HCT116 (cell line): ENCODE results near the gene MBOAT1. TPM values are rescaled to one million over a fixed set of nuclear protein-coding genes. Genes with fewer than 3 reads are reported as not detected.

Experiments used
- ATAC-seq: fragments of 200-7000 bp; cut with Tn5 transposase; 2 replicates; pipeline ENCODE4 v1.9.1; 2020; ENCODE audit warnings: mild to moderate bottlenecking, moderate library complexity
- BruUV-seq: library from RNA; stranded (reverse); fragments of 400-500 nt; replicated peaks from 2 replicates; lab custom pipeline; 2021; lab: Mats Ljungman, UMichigan
- CTCF ChIA-PET: fragments of 300-600 bp; sonication (Branson Sonifier 250); formaldehyde crosslinking; loops from one replicate; lab custom pipeline; 2021; ENCODE audit warnings: antibody characterized with exemption; lab: Charles Lee
- POLR2A ChIA-PET: fragments of 300-600, 350-600 bp; sonication (Branson Sonifier 250); formaldehyde crosslinking; loops from one replicate; lab custom pipeline; 2021; ENCODE audit warnings: antibody characterized with exemption; lab: Charles Lee
- RAD21 ChIA-PET, 2 experiments: fragments of 300-600 bp; sonication (Branson Sonifier 250); formaldehyde crosslinking; loops; one replicate each; lab custom pipeline; 2023; ENCODE audit warnings: low total read pairs in 2 of 2; ENCODE audit not compliant: uncharacterized antibody in 2 of 2, unreplicated experiment in 2 of 2, low non-redundant PET in 1 of 2; lab: Charles Lee
- DNase-seq: peaks from one replicate; pipeline ENCODE4 v3.0.0-alpha.2; 2010; ENCODE audit warnings: low read depth, low spot score
- H2AFZ ChIP-seq: fragments of 200-600 bp; shearing (Covaris generic), sonication (generic); 2 replicates; pipeline ENCODE4 v1.6.1; 2017; ENCODE audit warnings: low read depth, mixed run types, mixed read lengths, antibody characterized with exemption, low read length; ENCODE audit not compliant: poor library complexity, severe bottlenecking
- H3K27ac ChIP-seq: 2 replicates; pipeline ENCODE4 v1.5.1; 2012; ENCODE audit warnings: low read depth, low read length
- H3K27me3 ChIP-seq: fragments of 200-600 bp; sonication (generic); 2 replicates; pipeline ENCODE4 v1.6.1; 2016; ENCODE audit warnings: mixed run types, low read length, mixed read lengths; ENCODE audit not compliant: insufficient read depth
- H3K36me3 ChIP-seq, 2 experiments: fragments of 200-500 bp in 1 of 2; fragments of 200-600 bp in 1 of 2; sonication (Bioruptor generic) in 1 of 2; sonication (generic) in 1 of 2; 2 replicates each; pipeline versions ENCODE4 v1.5.1 to v1.6.1; 2014 to 2016; ENCODE audit warnings: low read length in 2 of 2, inconsistent platforms in 1 of 2, mixed read lengths in 1 of 2, mixed run types in 1 of 2; ENCODE audit not compliant: insufficient read depth in 2 of 2, control insufficient read depth in 1 of 2
- H3K4me1 ChIP-seq, 2 experiments: fragments of 200-600 bp in 1 of 2; sonication (generic) in 1 of 2; 2 replicates each; pipeline versions ENCODE4 v1.5.1 to v1.6.1; 2012 to 2017; ENCODE audit warnings: low read length in 2 of 2, inconsistent platforms in 1 of 2, mild to moderate bottlenecking in 1 of 2, mixed read lengths in 1 of 2, mixed run types in 1 of 2, moderate library complexity in 1 of 2; ENCODE audit not compliant: insufficient read depth in 2 of 2, control insufficient read depth in 1 of 2
- H3K4me2 ChIP-seq: fragments of 200-600 bp; sonication (generic); 2 replicates; pipeline ENCODE4 v1.6.1; 2017; ENCODE audit warnings: mixed run types, low read length, mixed read lengths
- H3K4me3 ChIP-seq, 2 experiments: fragments of 200-600 bp in 1 of 2; sonication (generic) in 1 of 2; replicated peaks in 1 of 2; 2 replicates each; pipeline ENCODE4 v1.5.1; 2011 to 2016; ENCODE audit warnings: low read length in 2 of 2, control low read depth in 1 of 2, low read depth in 1 of 2, mild to moderate bottlenecking in 1 of 2, mixed read lengths in 1 of 2, mixed run types in 1 of 2
- H3K79me2 ChIP-seq: fragments of 200-600 bp; sonication (generic); 2 replicates; pipeline ENCODE4 v1.6.1; 2017; ENCODE audit warnings: mild to moderate bottlenecking, mixed run types, low read length, moderate library complexity, mixed read lengths; ENCODE audit not compliant: insufficient read depth
- H3K9ac ChIP-seq: fragments of 200-600 bp; sonication (generic); 2 replicates; pipeline ENCODE4 v1.6.1; 2016; ENCODE audit warnings: low read length, mixed read lengths
- H3K9me2 ChIP-seq: fragments of 200-600 bp; sonication (generic), shearing (Covaris generic); 2 replicates; pipeline ENCODE4 v1.6.1; 2017; ENCODE audit warnings: mixed run types, mild to moderate bottlenecking, moderate library complexity; ENCODE audit not compliant: insufficient read depth
- H3K9me3 ChIP-seq, 2 experiments: fragments of 200-500 bp in 1 of 2; fragments of 200-600 bp in 1 of 2; sonication (Bioruptor generic) in 1 of 2; sonication (generic) in 1 of 2; 2 replicates each; pipeline ENCODE4 v1.6.1; 2014 to 2017; ENCODE audit warnings: low read length in 2 of 2, mixed read lengths in 2 of 2, inconsistent platforms in 1 of 2, low read depth in 1 of 2, mild to moderate bottlenecking in 1 of 2, mixed run types in 1 of 2, moderate library complexity in 1 of 2; ENCODE audit not compliant: control insufficient read depth in 1 of 2, insufficient read depth in 1 of 2
- H4K20me1 ChIP-seq: fragments of 200-600 bp; sonication (generic), shearing (Covaris generic); 2 replicates; pipeline ENCODE4 v1.6.1; 2017; ENCODE audit warnings: mixed run types, mild to moderate bottlenecking, moderate library complexity; ENCODE audit not compliant: insufficient read depth
- CBX3 ChIP-seq: IDR thresholded peaks from 2 replicates; pipeline ENCODE4 v1.6.1; 2012; ENCODE audit warnings: low read depth
- CEBPB ChIP-seq: IDR thresholded peaks from 2 replicates; pipeline ENCODE4 v1.6.1; 2012; ENCODE audit warnings: low read depth
- CTCF ChIP-seq, 3 experiments: fragments of 200-600 bp in 1 of 3; sonication (generic) in 1 of 3; IDR thresholded peaks in 2 of 3; conservative IDR thresholded peaks in 1 of 3; 2 replicates each; pipeline ENCODE4 v1.5.1; 2012 to 2017; ENCODE audit warnings: low read depth in 2 of 3, low read length in 2 of 3, antibody characterized with exemption in 1 of 3, borderline replicate concordance in 1 of 3, control low read depth in 1 of 3, mild to moderate bottlenecking in 1 of 3, mixed read lengths in 1 of 3, mixed run types in 1 of 3, moderate library complexity in 1 of 3; ENCODE audit not compliant: insufficient read depth in 1 of 3
- EGR1 ChIP-seq: IDR thresholded peaks from 2 replicates; pipeline ENCODE4 v1.6.1; 2012; ENCODE audit warnings: low read depth
- ELF1 ChIP-seq: IDR thresholded peaks from 2 replicates; pipeline ENCODE4 v1.6.1; 2012; ENCODE audit warnings: low read depth, borderline replicate concordance
- EZH2 ChIP-seq: fragments of 200-600 bp; sonication (generic); IDR thresholded peaks from 2 replicates; pipeline ENCODE4 v1.6.1; 2017; ENCODE audit warnings: antibody characterized with exemption, mixed run types
- EZH2phosphoT487 ChIP-seq: fragments of 200-600 bp; IDR thresholded peaks from 2 replicates; pipeline ENCODE4 v1.6.1; 2018; ENCODE audit warnings: antibody characterized with exemption, borderline replicate concordance
- FOSL1 ChIP-seq: IDR thresholded peaks from 2 replicates; pipeline ENCODE4 v1.6.1; 2012; ENCODE audit warnings: low read depth
- JUND ChIP-seq: IDR thresholded peaks from 2 replicates; pipeline ENCODE4 v1.6.1; 2012
- POLR2A ChIP-seq: IDR thresholded peaks from 2 replicates; pipeline ENCODE4 v1.7.0; 2011; ENCODE audit warnings: borderline replicate concordance; ENCODE audit not compliant: insufficient read depth, insufficient read length; ENCODE audit errors: extremely low read depth
- SP1 ChIP-seq: IDR thresholded peaks from 2 replicates; pipeline ENCODE4 v1.6.1; 2012; ENCODE audit warnings: low read depth
- SRF ChIP-seq: IDR thresholded peaks from 2 replicates; pipeline ENCODE4 v1.6.1; 2012; ENCODE audit warnings: low read depth
- TCF7L2 ChIP-seq: IDR thresholded peaks from 2 replicates; pipeline ENCODE4 v1.7.0; 2011; ENCODE audit warnings: borderline replicate concordance, inconsistent platforms; ENCODE audit not compliant: insufficient read depth, insufficient read length; ENCODE audit errors: extremely low read depth
- ZFX ChIP-seq: fragments of 450-650 bp; IDR thresholded peaks from 2 replicates; pipeline ENCODE4 v1.6.1; 2017
- ZNF274 ChIP-seq: fragments of 200-500 bp; sonication (Bioruptor generic); IDR thresholded peaks from 2 replicates; pipeline ENCODE4 v1.6.1; 2014; ENCODE audit warnings: mild to moderate bottlenecking, low read depth, low read length, inconsistent platforms
- intact Hi-C: fragments of 100-400 bp; cut with micrococcal nuclease; formaldehyde crosslinking; loops from 2 replicates; pipeline ENCODE4 v1.10.0; 2022
- total RNA-seq: library from RNA; stranded (reverse); gene quantifications from one replicate; pipeline ENCODE4 v1.2.1, GENCODE V29; 2021; ENCODE audit not compliant: unreplicated experiment
- TF ChIP-seq, protein P1 (sequence below): IDR thresholded peaks from 2 replicates; pipeline ENCODE4 v1.6.1; 2012; ENCODE audit warnings: low read depth

The MBOAT1 gene
- total RNA-seq, 1 experiment from 2014 or later, result 11.7 TPM

- DNase-seq, result no peak
- no peaks in the 10 kb centered on the region for H3K9me3 ChIP-seq
- POLR2A ChIA-PET, result no interaction called here
- CTCF ChIA-PET, result interaction anchor here (2.1 kb wide), 1 partner anchor 82 kb away, joined by 4 read pairs; no protein-coding TSS in a partner anchor
- intact Hi-C loops, result no loop called here
- H4K20me1 ChIP-seq, result no peaks in the 10 kb centered on the region
- H3K27me3 ChIP-seq, result no peaks in the 10 kb centered on the region
- H3K79me2 ChIP-seq, result peaks cover 18% of the 10 kb centered on the region; the same call in 1 of the 2 replicates
- no peaks in the 10 kb centered on the region for H3K9me2 ChIP-seq
- H3K4me3 ChIP-seq, result no peak overlapping the region
- no peak overlapping the region for H3K27ac ChIP-seq
- no peaks in the 10 kb centered on the region for H3K36me3 ChIP-seq
- no peak overlapping the region for H3K9ac ChIP-seq
- RAD21 ChIA-PET, result no interaction called here
- no peak overlapping the region for H3K4me2 ChIP-seq
- BruUV-seq, result no TSS peak
- no peak for ATAC-seq
- no peak overlapping the region for H2AFZ ChIP-seq
- peaks cover 7 to 27% of the 10 kb centered on the region in 2 experiments; a peak in 3 of 4 replicates for H3K4me1 ChIP-seq
- TF ChIP-seq FOSL1 (no peak), ELF1 (no peak), TCF7L2 (no peak), EGR1 (no peak)
Measured at GRCh38 chr6:20208687-20209378, 3.4 kb downstream of the MBOAT1 start.

DNA sequence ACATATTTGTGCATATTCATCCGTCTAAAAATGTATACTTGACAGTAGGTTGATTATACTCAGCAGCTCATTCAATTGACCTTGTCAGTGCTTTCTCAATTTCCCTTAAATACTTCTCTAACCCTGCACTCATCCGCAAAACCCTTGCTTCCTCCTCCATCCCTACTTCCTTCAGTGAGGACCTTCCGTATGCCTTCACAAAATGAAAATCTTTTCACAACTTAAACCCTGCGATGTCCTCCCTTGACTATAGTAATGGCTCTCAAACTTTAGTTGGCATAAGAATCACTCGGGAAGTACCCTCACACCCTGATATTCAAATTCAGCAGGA, 5.2 kb downstream of the MBOAT1 start:
- Histone ChIP-seq H3K4me1 (peaks cover 6 to 24% of the 10 kb centered on the region in 2 experiments; a peak in 3 of 4 replicates), H3K9ac (no peak overlapping the region), H3K36me3 (no peaks in the 10 kb centered on the region), H3K9me3 (no peaks in the 10 kb centered on the region), H3K27ac (no peak overlapping the region), H3K4me2 (no peak overlapping the region), H4K20me1 (no peaks in the 10 kb centered on the region), H3K9me2 (no peaks in the 10 kb centered on the region), H2AFZ (no peak overlapping the region), H3K79me2 (peaks cover 18% of the 10 kb centered on the region; the same call in 1 of the 2 replicates), H3K4me3 (no peak overlapping the region), H3K27me3 (no peaks in the 10 kb centered on the region)
- no peak for ATAC-seq
- RAD21 ChIA-PET, result no interaction called here
- POLR2A ChIA-PET, result no interaction called here
- no TSS peak for BruUV-seq
- intact Hi-C loops, result no loop called here
- CTCF ChIA-PET, result interaction anchor here (2.1 kb wide), 1 partner anchor 80 kb away, joined by 4 read pairs; no protein-coding TSS in a partner anchor
- DNase-seq, result no peak
- TF ChIP-seq POLR2A, result no peak
- TF ChIP-seq EZH2, result no peak
- TF ChIP-seq, protein P1, sequence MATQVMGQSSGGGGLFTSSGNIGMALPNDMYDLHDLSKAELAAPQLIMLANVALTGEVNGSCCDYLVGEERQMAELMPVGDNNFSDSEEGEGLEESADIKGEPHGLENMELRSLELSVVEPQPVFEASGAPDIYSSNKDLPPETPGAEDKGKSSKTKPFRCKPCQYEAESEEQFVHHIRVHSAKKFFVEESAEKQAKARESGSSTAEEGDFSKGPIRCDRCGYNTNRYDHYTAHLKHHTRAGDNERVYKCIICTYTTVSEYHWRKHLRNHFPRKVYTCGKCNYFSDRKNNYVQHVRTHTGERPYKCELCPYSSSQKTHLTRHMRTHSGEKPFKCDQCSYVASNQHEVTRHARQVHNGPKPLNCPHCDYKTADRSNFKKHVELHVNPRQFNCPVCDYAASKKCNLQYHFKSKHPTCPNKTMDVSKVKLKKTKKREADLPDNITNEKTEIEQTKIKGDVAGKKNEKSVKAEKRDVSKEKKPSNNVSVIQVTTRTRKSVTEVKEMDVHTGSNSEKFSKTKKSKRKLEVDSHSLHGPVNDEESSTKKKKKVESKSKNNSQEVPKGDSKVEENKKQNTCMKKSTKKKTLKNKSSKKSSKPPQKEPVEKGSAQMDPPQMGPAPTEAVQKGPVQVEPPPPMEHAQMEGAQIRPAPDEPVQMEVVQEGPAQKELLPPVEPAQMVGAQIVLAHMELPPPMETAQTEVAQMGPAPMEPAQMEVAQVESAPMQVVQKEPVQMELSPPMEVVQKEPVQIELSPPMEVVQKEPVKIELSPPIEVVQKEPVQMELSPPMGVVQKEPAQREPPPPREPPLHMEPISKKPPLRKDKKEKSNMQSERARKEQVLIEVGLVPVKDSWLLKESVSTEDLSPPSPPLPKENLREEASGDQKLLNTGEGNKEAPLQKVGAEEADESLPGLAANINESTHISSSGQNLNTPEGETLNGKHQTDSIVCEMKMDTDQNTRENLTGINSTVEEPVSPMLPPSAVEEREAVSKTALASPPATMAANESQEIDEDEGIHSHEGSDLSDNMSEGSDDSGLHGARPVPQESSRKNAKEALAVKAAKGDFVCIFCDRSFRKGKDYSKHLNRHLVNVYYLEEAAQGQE, result no peak
- no peak for TF ChIP-seq SP1
- TF ChIP-seq ZNF274, result no peak
- no peak for TF ChIP-seq CEBPB
- TF ChIP-seq ZFX, result no peak
- TF ChIP-seq SRF, result no peak
- no peak for TF ChIP-seq EZH2phosphoT487
- no peak for TF ChIP-seq JUND
- TF ChIP-seq TCF7L2, result no peak
- TF ChIP-seq CBX3, result no peak
- TF ChIP-seq CTCF (IDR thresholded peaks at IDR 0.05 in 2 of 3, conservative IDR thresholded peaks at IDR 0.05 in 1 of 3; ENCODE audit: borderline replicate concordance in 1 of 3, insufficient read depth in 1 of 3, low read depth in 2 of 3, low read length in 2 of 3), result no peak
